GM19395 (cell line): ENCODE data around the gene FAM217B.

ENCODE experiments used
- ATAC-seq: cut with Tn5 transposase; IDR thresholded peaks from one replicate; pipeline ENCODE4 v1.9.1; 2021; ENCODE audit warnings: mild to moderate bottlenecking, moderate library complexity; ENCODE audit not compliant: unreplicated experiment

Gene FAM217B

GRCh38 chr20:59940129-59940955, at the start of gene FAM217B, which contains the start of gene PPP1R3D:
TSS of gene FAM217B (plus strand) at chr20:59940389. CDS start at chr20:59943944, 3,555 bp downstream.
TSS of gene PPP1R3D (minus strand) at chr20:59940305. CDS start at chr20:59939931, 374 bp downstream.
- ATAC-seq, result peak; percentile 92

GRCh38 chr20:59891581-59891980, 48.6 kb upstream of the FAM217B start:
- ATAC-seq, result no peak

- ATAC-seq, result no peak
These were observed 44.3 kb upstream of the FAM217B start for GRCh38 chr20:59895908-59896307.

- ATAC-seq, result no peak
These were observed 37.7 kb upstream of the FAM217B start for GRCh38 chr20:59902470-59902869.

- no peak for ATAC-seq
These were observed 36.6 kb upstream of the FAM217B start for GRCh38 chr20:59903621-59904020.

GRCh38 chr20:59908855-59909254, 31.3 kb upstream of the FAM217B start:
- ATAC-seq, result no peak

- ATAC-seq, result no peak
These were observed 29.1 kb upstream of the FAM217B start for GRCh38 chr20:59911041-59911440.

GRCh38 chr20:59912609-59913008, 27.6 kb upstream of the FAM217B start:
- no peak for ATAC-seq

- no peak for ATAC-seq
These were observed 19.2 kb upstream of the FAM217B start for GRCh38 chr20:59920944-59921343.

- no peak for ATAC-seq
These were observed 16.7 kb upstream of the FAM217B start for GRCh38 chr20:59923514-59923913.

- ATAC-seq, result no peak
These were observed 14.8 kb upstream of the FAM217B start for GRCh38 chr20:59925359-59925758.

- ATAC-seq, result no peak
These were observed 14.3 kb upstream of the FAM217B start for GRCh38 chr20:59925899-59926298.

- no peak for ATAC-seq
These were observed 8.5 kb upstream of the FAM217B start for GRCh38 chr20:59931511-59932312.

GRCh38 chr20:59932616-59933295, 7.4 kb upstream of the FAM217B start:
- ATAC-seq, result no peak

- ATAC-seq, result peak; percentile 34
These were observed 6.8 kb upstream of the FAM217B start, which contains the start of gene SYCP2 for GRCh38 chr20:59933296-59933848. TSS of gene SYCP2 (minus strand) at chr20:59933637. CDS start at chr20:59922413, 11,224 bp downstream.

GRCh38 chr20:59933849-59934585, 6.2 kb upstream of the FAM217B start:
- peak; percentile 78 for ATAC-seq

GRCh38 chr20:59935457-59936185, 4.6 kb upstream of the FAM217B start:
- no peak for ATAC-seq

GRCh38 chr20:59936409-59936808, 3.8 kb upstream of the FAM217B start:
- ATAC-seq, result no peak

GRCh38 chr20:59937150-59937549, 3.0 kb upstream of the FAM217B start:
- no peak for ATAC-seq
